Measurements from ENCODE around the gene TTC33. TPM values are rescaled to one million over a fixed set of nuclear protein-coding genes. Genes with fewer than 3 reads are reported as not detected.

TTC33 gene
- total RNA-seq, 1 donor from 2014 or later = 7.0 TPM

GRCh38 chr5:40623480-40624420, 132.0 kb downstream of the TTC33 start:
- no peak for TF ChIP-seq CTCF (IDR thresholded peaks at IDR 0.05)
- no peak overlapping the region for H3K27ac ChIP-seq
- no peaks in the 10 kb centered on the region for H3K4me1 ChIP-seq
- H3K9me3 ChIP-seq = no peaks in the 10 kb centered on the region
- no peaks in the 10 kb centered on the region for H3K27me3 ChIP-seq
- H3K36me3 ChIP-seq = no peaks in the 10 kb centered on the region
- no peak for DNase-seq (ENCODE audit: low spot score in 2 of 2)
- intact Hi-C loops (cut with DNase I) = no loop called here
- no peak overlapping the region for H3K4me3 ChIP-seq

DNA sequence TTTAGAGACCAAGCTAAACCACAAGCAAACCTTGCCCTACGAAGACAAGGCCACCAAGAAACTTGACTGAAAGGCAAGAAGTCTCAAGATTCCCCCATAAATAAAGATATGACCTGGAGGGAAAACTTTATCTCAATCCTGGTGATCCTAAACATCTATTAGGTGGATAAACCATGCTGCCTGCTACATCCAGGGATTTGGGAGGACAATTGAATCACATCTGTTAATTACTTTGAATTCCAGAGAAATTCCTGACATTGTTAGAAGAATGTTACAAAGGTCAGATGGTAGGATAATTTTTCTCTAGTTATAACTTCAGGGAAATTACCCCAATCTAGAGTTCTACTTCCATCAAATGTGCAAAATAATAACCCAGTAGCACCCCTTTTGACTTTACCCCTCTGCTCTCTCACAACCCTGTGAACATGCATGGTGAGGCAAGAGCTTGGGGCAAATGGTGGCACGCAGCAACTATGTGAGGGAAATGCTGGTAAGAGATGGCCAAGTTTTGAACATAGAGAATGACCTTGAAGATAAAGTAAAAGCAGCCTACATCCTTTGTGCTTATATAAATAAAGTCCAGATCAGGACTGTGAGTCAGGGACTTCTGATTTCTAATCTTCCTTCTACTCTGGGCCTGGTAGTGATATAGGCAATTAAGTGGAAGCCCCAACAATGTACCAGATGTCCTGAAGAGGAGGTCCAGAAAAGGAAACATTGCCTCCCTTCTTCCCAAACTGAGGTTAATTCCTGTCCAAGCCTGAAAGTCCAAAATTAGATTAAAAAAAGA, 133.1 kb downstream of the TTC33 start:
- no peak overlapping the region for H3K4me3 ChIP-seq
- no peak overlapping the region for H3K27ac ChIP-seq
- DNase-seq (ENCODE audit: low spot score in 2 of 2) = no peak
- no peaks in the 10 kb centered on the region for H3K9me3 ChIP-seq
- no peaks in the 10 kb centered on the region for H3K4me1 ChIP-seq
- TF ChIP-seq CTCF (IDR thresholded peaks at IDR 0.05) = no peak
- intact Hi-C loops (cut with DNase I) = no loop called here
- H3K27me3 ChIP-seq = no peaks in the 10 kb centered on the region
- no peaks in the 10 kb centered on the region for H3K36me3 ChIP-seq

DNA sequence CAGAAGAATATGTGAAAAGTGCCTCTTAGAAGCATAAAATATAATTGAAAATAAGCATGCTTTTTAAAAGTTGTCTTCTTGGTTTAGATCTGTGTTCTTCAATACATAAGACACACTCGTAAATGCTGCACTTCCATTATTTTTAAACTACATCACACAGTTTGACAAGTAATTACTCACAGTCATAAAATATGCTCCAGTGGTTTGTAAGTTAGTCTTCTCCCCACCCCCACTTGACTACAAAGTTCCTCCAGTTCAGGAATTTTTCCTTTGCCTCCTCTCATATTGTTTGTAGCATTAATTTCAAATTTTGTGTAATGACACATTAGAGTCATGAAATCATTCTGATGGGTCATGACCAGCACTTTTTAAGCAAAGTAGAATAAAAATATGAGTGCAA, 136.3 kb downstream of the TTC33 start:
- Histone ChIP-seq H3K9me3 (no peaks in the 10 kb centered on the region), H3K27me3 (no peaks in the 10 kb centered on the region), H3K4me1 (no peaks in the 10 kb centered on the region), H3K4me3 (no peak overlapping the region), H3K36me3 (no peaks in the 10 kb centered on the region), H3K27ac (no peak overlapping the region)
- intact Hi-C loops (cut with DNase I) = no loop called here
- TF ChIP-seq CTCF (IDR thresholded peaks at IDR 0.05) = no peak
- DNase-seq (ENCODE audit: low spot score in 2 of 2) = no peak

- no peaks in the 10 kb centered on the region for H3K4me1 ChIP-seq
- H3K36me3 ChIP-seq = no peaks in the 10 kb centered on the region
- no peak for TF ChIP-seq CTCF (IDR thresholded peaks at IDR 0.05)
- no peaks in the 10 kb centered on the region for H3K27me3 ChIP-seq
- intact Hi-C loops (cut with DNase I) = no loop called here
- DNase-seq (ENCODE audit: low spot score in 2 of 2) = no peak
- no peaks in the 10 kb centered on the region for H3K9me3 ChIP-seq
- H3K4me3 ChIP-seq = no peak overlapping the region
- H3K27ac ChIP-seq = no peak overlapping the region
Measured at GRCh38 chr5:40618926-40619325, 136.8 kb downstream of the TTC33 start.

DNA sequence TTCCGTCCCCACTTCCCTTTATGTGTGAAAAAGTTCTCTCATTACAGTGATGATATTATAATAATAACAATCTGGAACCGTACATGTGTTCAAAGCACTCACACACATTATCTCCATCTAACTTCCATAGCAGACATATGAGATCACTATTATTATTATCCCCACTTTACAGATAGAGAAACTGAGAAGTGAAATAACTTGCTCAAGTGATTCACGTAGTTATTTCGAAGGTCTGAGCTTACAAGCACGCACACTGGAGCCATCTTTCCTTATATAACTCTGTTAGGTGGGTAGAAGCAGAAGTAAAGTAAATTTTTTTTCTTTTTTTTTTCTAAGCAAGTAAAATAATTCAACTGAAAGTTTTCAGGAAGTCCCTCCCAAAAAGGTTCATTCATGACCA, 139.0 kb downstream of the TTC33 start:
- no peaks in the 10 kb centered on the region for H3K36me3 ChIP-seq
- TF ChIP-seq CTCF (IDR thresholded peaks at IDR 0.05) = no peak
- intact Hi-C loops (cut with DNase I) = no loop called here
- DNase-seq (ENCODE audit: low spot score in 2 of 2) = no peak
- no peaks in the 10 kb centered on the region for H3K9me3 ChIP-seq
- H3K4me1 ChIP-seq = no peaks in the 10 kb centered on the region
- H3K27me3 ChIP-seq = no peaks in the 10 kb centered on the region
- H3K4me3 ChIP-seq = no peak overlapping the region
- H3K27ac ChIP-seq = no peak overlapping the region
